ENCODE results near the gene MACROH2A1. TPM values are rescaled to one million over a fixed set of nuclear protein-coding genes. Genes with fewer than 3 reads are reported as not detected.

Gene MACROH2A1
- total and polyA plus RNA-seq, 2 donors from 2014 or later, result 99.4 to 144 TPM

GRCh38 chr5:135347392-135347791 is 51.6 kb downstream of the MACROH2A1 start:
- no peak for TF ChIP-seq CTCF (IDR thresholded peaks at IDR 0.05; ENCODE audit: borderline replicate concordance, extremely low read depth, insufficient read depth)
- peaks cover 0 to 7% (median 3%) of the 10 kb centered on the region in 3 donors for H3K4me1 ChIP-seq (ENCODE audit: control insufficient read depth in 2 of 3, insufficient read depth in 2 of 3, low read depth in 1 of 3, low read length in 3 of 3)
- intact Hi-C loops (cut with DNase I), result no loop called here
- H3K4me3 ChIP-seq (ENCODE audit: low read length in 3 of 3), result no peak overlapping the region
- H3K36me3 ChIP-seq (ENCODE audit: control insufficient read depth in 2 of 3, insufficient read depth in 3 of 3, low read length in 3 of 3), result peaks cover 0 to 30% (median 20%) of the 10 kb centered on the region in 3 donors
- no peaks in the 10 kb centered on the region for H3K9me3 ChIP-seq (ENCODE audit: control insufficient read depth in 2 of 3, insufficient read depth in 1 of 3, low read length in 3 of 3)
- no peak overlapping the region for H3K9ac ChIP-seq (ENCODE audit: low read length in 3 of 3)
- no peak overlapping the region for H3K27ac ChIP-seq (ENCODE audit: low read depth in 2 of 2, low read length in 2 of 2)
- no peak for DNase-seq
- H3K27me3 ChIP-seq (ENCODE audit: control insufficient read depth, insufficient read depth, low read length), result no peaks in the 10 kb centered on the region
- FAIRE-seq, result no peak

- peaks cover 0 to 42% (median 29%) of the 10 kb centered on the region in 3 donors for H3K36me3 ChIP-seq (ENCODE audit: control insufficient read depth in 2 of 3, insufficient read depth in 3 of 3, low read length in 3 of 3)
- H3K4me3 ChIP-seq (ENCODE audit: low read length in 3 of 3), result no peak overlapping the region
- no peak for TF ChIP-seq CTCF (IDR thresholded peaks at IDR 0.05; ENCODE audit: borderline replicate concordance, extremely low read depth, insufficient read depth)
- peaks cover 0 to 7% (median 3%) of the 10 kb centered on the region in 3 donors for H3K4me1 ChIP-seq (ENCODE audit: control insufficient read depth in 2 of 3, insufficient read depth in 2 of 3, low read depth in 1 of 3, low read length in 3 of 3)
- H3K9ac ChIP-seq (ENCODE audit: low read length in 3 of 3), result no peak overlapping the region
- FAIRE-seq (no peak), DNase-seq (no peak)
- no peaks in the 10 kb centered on the region for H3K27me3 ChIP-seq (ENCODE audit: control insufficient read depth, insufficient read depth, low read length)
- intact Hi-C loops (cut with DNase I), result no loop called here
- H3K9me3 ChIP-seq (ENCODE audit: control insufficient read depth in 2 of 3, insufficient read depth in 1 of 3, low read length in 3 of 3), result no peaks in the 10 kb centered on the region
- H3K27ac ChIP-seq (ENCODE audit: low read depth in 2 of 2, low read length in 2 of 2), result no peak overlapping the region
These were observed 52.9 kb downstream of the MACROH2A1 start for GRCh38 chr5:135345956-135346731.

- intact Hi-C loops (cut with DNase I), result no loop called here
- DNase-seq (no peak), FAIRE-seq (no peak)
- H3K4me3 ChIP-seq (ENCODE audit: low read length in 3 of 3), result no peak overlapping the region
- H3K36me3 ChIP-seq (ENCODE audit: control insufficient read depth in 2 of 3, insufficient read depth in 3 of 3, low read length in 3 of 3), result peaks cover 2 to 39% (median 34%) of the 10 kb centered on the region in 3 donors
- H3K27ac ChIP-seq (ENCODE audit: low read depth in 2 of 2, low read length in 2 of 2), result no peak overlapping the region
- no peak overlapping the region for H3K9ac ChIP-seq (ENCODE audit: low read length in 3 of 3)
- no peaks in the 10 kb centered on the region for H3K27me3 ChIP-seq (ENCODE audit: control insufficient read depth, insufficient read depth, low read length)
- peaks cover 0 to 7% (median 3%) of the 10 kb centered on the region in 3 donors for H3K4me1 ChIP-seq (ENCODE audit: control insufficient read depth in 2 of 3, insufficient read depth in 2 of 3, low read depth in 1 of 3, low read length in 3 of 3)
- no peaks in the 10 kb centered on the region for H3K9me3 ChIP-seq (ENCODE audit: control insufficient read depth in 2 of 3, insufficient read depth in 1 of 3, low read length in 3 of 3)
- no peak for TF ChIP-seq CTCF (IDR thresholded peaks at IDR 0.05; ENCODE audit: borderline replicate concordance, extremely low read depth, insufficient read depth)
These were observed 54.7 kb downstream of the MACROH2A1 start for GRCh38 chr5:135344349-135344748.
